Measurements from ENCODE around the gene OSGEP.

DNA sequence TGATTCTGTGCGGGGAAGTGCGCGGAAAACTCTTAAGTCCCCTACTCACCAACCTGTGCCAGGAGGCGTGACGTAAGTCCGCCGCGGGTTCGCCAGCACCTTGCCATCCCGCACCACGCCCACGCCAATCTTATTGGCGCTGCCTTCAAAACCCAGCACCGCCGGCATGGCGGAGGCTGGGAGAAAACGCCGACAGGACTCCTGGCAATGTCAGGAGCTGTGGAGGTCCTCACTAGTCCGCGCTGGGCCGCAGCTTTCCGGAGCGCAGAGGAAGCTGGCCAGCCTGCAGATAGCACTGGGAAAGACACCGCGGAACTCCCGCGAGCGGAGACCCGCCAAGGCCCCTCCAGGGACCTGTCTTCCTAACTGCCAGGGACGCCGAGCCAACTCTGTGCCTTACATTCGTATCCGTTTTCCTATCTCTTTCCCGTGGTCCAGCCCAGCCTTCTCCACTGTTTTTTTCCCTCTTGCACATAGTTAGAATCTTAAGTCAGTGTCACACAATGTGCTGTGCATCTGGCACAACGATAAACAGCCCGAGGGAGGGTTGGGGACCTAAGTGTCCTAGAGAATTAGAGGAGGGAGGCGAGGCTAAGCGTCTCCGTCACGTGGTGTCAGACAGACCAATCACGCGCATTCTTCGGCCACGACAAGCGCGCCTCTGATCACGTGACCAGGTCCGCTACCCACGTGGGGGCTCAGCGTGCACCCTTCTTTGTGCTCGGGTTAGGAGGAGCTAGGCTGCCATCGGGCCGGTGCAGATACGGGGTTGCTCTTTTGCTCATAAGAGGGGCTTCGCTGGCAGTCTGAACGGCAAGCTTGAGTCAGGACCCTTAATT is at the start of gene OSGEP, which contains the start of gene APEX1:
- TF ChIP-seq, protein P1, sequence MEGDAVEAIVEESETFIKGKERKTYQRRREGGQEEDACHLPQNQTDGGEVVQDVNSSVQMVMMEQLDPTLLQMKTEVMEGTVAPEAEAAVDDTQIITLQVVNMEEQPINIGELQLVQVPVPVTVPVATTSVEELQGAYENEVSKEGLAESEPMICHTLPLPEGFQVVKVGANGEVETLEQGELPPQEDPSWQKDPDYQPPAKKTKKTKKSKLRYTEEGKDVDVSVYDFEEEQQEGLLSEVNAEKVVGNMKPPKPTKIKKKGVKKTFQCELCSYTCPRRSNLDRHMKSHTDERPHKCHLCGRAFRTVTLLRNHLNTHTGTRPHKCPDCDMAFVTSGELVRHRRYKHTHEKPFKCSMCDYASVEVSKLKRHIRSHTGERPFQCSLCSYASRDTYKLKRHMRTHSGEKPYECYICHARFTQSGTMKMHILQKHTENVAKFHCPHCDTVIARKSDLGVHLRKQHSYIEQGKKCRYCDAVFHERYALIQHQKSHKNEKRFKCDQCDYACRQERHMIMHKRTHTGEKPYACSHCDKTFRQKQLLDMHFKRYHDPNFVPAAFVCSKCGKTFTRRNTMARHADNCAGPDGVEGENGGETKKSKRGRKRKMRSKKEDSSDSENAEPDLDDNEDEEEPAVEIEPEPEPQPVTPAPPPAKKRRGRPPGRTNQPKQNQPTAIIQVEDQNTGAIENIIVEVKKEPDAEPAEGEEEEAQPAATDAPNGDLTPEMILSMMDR (IDR thresholded peaks at IDR 0.05; ENCODE audit: low read depth, low read length, poor library complexity, severe bottlenecking): no peak
- no peak for TF ChIP-seq EZH2phosphoT487 (IDR thresholded peaks at IDR 0.05; ENCODE audit: borderline replicate concordance, low read length)

All from DOHH2 (cell line).